Posterior cingulate gyrus (tissue), 11 donors: Measurements from ENCODE around the gene ZIM2.

ENCODE experiments used
- DNase-seq, 10 donors: peaks; one replicate each; pipeline versions ENCODE4 v3.0.0 to v3.0.0-alpha.2; 2020 to 2021; ENCODE audit warnings: mixed read lengths in 3 of 10
- intact Hi-C: fragments of 100-400 bp; cut with DNase I; formaldehyde crosslinking; loops from one replicate; pipeline ENCODE4 v1.15.1; 2023

The ZIM2 gene

GRCh38 chr19:56839652-56840450, 675 bp downstream of the ZIM2 start:
- intact Hi-C loops: loop anchor here (2.0 to 5.0 kb wide), 2 partner anchors 148 to 259 kb away; no protein-coding TSS in a partner anchor
- peak; percentile 90 to 99 (median 94) for DNase-seq

DNA sequence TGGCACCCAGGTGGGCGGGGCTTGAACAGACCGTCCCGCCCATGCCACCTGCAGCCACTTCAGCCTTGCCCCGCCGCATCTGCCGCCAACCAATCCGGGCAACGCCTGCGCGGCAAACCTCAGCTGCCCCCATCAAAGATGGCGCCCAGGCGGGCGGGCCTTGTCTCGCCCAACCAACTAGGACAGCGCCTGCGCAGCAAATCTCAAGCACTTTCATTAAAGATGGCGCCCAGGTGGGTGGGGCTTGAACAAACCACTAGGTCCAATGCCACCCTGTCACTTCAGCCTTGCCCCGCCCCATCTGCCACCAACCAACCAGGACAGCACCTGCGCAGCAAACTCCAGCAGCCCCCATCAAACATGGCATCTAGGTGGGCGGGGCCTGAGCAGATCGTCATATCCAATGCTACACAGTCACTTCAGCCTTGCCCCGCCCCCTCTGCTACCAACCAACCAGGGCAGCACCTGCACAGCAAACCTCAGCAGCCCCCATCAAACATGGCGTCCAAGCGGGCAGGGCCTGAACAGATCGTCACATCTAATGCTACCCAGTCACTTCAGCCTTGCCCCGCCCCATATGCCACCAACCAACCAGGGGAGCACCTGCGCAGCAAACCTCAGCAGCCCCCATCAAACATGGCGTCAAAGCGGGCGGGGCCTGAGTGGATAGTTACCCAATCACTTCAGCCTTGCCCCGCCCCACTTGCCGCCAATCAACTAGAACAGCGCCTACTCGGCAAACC, 1.4 kb downstream of the ZIM2 start:
- intact Hi-C loops: loop anchor here (5.0 kb wide), 1 partner anchor 147 kb away; no protein-coding TSS in a partner anchor
- DNase-seq: peak; percentile 92 to 99 (median 96)

DNA sequence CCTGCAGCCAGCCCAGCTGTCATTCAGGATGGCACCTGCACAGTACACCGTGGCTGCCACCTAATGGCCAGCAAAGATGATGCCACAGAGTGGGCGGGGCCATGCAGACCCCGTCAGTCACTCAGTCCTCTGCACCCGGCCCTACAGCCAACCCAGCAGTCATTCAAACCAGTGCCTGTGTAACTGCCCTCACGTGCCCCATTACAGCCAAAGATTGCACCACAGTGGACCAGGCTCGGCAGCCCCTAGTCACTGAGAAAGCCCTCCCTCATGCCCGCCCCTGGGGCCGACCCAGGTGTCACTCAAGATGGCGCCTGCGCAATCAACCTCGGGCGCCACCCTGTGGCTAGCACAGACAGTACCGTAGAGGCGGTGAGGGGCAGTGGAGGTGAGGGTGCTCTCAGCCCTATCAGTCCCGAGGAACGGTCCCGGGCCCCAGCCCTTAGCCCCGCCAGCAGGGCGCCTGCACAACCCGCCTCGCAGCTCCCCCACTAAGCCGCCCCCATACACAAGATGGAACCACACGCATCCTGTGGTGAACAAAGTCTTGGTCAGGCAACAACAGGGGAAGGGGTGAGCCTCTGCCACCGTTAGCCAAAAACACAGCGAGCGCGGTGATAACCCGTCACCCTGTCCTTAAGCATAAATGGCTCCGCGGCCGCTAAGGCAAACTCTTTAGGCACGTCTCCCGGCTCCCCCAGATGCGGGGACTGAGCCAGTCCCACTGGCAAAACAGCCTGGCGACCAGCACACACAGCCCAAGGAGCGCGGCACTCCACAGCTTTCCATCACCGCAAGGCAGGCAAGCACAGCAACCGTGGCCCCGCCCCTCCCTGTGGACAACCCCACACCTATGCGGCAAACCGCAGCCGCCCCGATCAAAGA, 2.3 kb downstream of the ZIM2 start:
- DNase-seq: peak; percentile 64 to 96 (median 73)
- intact Hi-C loops: loop anchor here (5.0 kb wide), 1 partner anchor 146 kb away; no protein-coding TSS in a partner anchor

DNA sequence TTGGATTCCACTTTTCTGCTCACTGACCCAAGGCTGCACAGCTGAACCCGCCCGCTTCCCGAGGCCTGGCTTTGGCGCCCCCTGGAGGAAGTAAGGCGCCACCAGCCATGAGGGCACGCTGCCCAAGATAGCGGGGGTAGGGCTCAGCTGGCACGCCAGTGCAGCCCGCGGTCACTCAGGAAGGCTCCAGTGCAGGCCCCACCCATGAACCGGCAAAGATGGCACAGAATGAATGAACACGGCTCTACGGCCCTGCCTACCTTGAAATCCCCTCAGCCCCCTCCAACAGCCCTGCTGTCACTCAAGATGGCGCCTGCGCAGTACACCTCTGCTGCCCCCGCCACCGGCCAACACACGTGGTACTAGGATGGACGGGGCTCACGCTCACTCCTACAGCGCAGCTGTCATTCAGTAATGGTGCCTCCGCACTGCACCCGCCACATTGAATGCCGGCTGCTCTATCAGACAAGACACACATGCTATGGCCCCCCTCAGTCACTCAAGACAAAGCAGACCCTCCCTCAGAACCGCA, 3.0 kb downstream of the ZIM2 start:
- intact Hi-C loops: loop anchor here (1.0 to 5.0 kb wide), 4 partner anchors 89 to 145 kb away; no protein-coding TSS in a partner anchor
- DNase-seq: peak; percentile 74 to 97 (median 81)

- intact Hi-C loops: loop anchor here (1.0 to 5.0 kb wide), 4 partner anchors 89 to 145 kb away; no protein-coding TSS in a partner anchor
These were observed 3.5 kb downstream of the ZIM2 start for GRCh38 chr19:56837004-56837403.

GRCh38 chr19:56836059-56836458, 4.5 kb downstream of the ZIM2 start:
- no peak for DNase-seq
- intact Hi-C loops: loop anchor here (2.0 to 5.0 kb wide), 3 partner anchors 109 to 144 kb away; no protein-coding TSS in a partner anchor

More at GRCh38 chr19:56837004-56837403, 3.5 kb downstream of the ZIM2 start:
- peak in 1 of 10 donors; percentile 88 for DNase-seq

GRCh38 chr19:56835401-56835800, 5.1 kb downstream of the ZIM2 start:
- DNase-seq: no peak
- intact Hi-C loops: loop anchor here (5.0 kb wide), 1 partner anchor 143 kb away; no protein-coding TSS in a partner anchor

- no peak for DNase-seq
- intact Hi-C loops: loop anchor here (5.0 kb wide), 1 partner anchor 142 kb away; no protein-coding TSS in a partner anchor
These were observed 5.8 kb downstream of the ZIM2 start for GRCh38 chr19:56834564-56835375.

DNA sequence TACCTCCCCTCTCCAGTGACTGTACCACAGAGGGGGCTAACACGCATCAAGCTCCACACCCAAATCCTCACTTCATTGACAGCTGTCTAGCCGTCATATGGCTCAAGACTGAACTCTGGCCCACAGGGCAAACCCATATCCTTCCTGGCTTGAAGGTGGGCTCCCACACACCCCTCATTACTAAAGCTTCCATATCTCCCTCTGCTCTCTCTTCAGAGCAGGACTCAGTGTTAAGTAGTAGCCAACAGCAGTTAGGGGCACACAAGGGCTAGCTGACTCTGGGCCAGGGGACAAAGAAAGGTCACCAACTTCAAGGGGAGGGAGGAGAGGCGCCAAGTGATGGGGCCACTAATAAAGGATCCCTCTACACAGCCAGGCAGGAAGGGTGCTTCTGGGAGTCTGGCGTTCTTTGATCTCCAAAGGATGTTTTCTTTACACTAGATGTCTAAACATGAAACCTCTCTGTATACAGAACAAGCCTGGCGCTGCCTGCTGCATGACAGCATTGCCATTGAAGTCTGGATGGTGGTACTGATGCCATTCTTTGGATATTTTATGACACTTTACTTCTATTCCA, 8.1 kb downstream of the ZIM2 start:
- DNase-seq: no peak
- intact Hi-C loops: no loop called here

GRCh38 chr19:56831255-56831654, 9.3 kb downstream of the ZIM2 start:
- intact Hi-C loops: no loop called here
- DNase-seq: no peak

- DNase-seq: no peak
- intact Hi-C loops: no loop called here
These were observed 10.9 kb downstream of the ZIM2 start for GRCh38 chr19:56829596-56829995.

GRCh38 chr19:56827708-56828107, 12.8 kb downstream of the ZIM2 start:
- no peak for DNase-seq
- intact Hi-C loops: no loop called here

DNA sequence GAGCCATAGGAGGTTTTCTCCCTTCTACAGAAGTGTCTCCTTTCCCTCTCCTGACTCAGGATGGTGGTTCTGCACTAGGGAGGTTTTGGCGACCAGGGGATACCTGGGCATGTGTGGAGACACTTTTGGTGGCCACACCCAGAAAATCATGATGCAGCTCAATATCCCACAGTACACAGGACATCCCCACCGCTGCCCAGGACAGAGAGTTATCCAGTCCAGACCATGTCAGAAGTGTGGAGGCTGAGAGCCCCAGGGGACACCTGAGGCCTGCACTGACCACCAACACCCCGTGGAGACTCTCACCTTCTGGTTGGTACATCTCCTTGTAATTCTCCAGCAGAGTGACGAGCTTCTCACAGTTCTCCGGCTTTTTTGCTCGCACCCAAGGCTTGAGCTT, 16.6 kb downstream of the ZIM2 start:
- intact Hi-C loops: no loop called here
- no peak for DNase-seq

- intact Hi-C loops: no loop called here
- no peak for DNase-seq
These were observed 17.1 kb downstream of the ZIM2 start for GRCh38 chr19:56823417-56823816.

- intact Hi-C loops: no loop called here
- no peak for DNase-seq
These were observed 17.8 kb downstream of the ZIM2 start for GRCh38 chr19:56822755-56823154.

DNA sequence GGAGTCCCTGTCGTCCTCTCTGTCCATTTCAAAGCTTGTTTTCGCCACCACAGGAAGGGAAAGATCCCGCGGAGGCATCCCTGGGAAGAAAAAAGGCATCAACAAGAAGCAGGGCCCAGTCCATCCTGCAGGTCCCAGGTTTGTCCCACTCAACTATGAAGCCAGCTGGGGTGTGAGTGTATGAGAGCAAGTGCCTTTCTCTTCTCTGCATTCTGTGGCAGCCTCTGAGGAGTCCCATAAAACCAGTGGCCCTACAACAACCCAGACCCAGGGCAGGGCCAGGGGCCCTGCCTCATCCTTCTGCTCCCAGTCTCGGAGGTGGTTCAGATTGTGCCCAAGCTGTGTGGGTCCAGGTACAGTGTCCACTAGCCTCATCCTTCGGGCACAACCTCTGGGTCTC, 18.9 kb downstream of the ZIM2 start:
- intact Hi-C loops: no loop called here
- DNase-seq: no peak

DNA sequence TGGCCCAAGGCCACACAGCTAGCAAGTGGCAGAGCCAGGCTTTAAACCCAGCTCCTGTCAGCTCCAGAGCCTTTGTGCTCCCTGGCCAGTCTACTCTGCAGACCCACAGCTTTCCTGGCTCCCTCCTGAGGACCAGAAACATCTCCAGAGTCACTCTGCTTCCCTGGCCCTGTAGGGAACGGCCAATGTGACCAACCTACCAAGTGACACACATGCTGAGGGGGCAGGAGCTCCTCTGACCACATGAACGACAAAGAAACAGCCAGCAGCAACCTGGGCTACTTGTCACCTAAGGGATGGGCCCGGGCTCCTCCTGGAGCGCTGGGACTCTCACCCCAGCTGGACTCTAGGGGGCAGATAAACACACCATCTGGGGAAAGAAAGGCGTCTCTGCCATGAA, 19.3 kb downstream of the ZIM2 start:
- intact Hi-C loops: no loop called here
- DNase-seq: no peak

GRCh38 chr19:56819166-56819565, 21.4 kb downstream of the ZIM2 start:
- intact Hi-C loops: no loop called here
- DNase-seq: no peak

DNA sequence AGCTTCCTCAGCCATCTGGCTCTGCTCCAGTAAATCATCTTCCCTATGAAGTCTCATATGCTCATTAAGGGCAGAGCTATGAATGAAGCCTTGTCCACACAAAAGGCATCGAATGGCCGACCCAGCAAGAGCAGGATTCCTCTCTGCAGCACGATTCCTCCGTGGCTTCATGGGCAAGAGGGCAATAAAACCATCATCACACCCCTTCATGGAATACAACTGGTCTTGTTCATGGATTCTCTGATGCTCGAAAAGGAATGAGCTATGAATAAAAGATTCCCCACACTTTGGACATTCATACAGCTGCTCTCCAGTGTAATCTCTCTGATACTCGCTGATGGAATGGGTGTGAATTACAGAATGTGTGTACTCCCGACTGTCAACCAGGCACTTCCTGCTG, 25.9 kb downstream of the ZIM2 start:
- DNase-seq: no peak
- intact Hi-C loops: no loop called here
